Stimulated activated CD8-positive, alpha-beta memory T cell treated with anti-CD3 and anti-CD28 coated beads, Interleukin-4, amount 100 ng/mL, for 48 hours (primary cell): ENCODE results near the gene C11orf21.

Experiments used
- DNase-seq: peaks from one replicate; pipeline ENCODE4 v3.0.0-alpha.2; 2020

Gene C11orf21

GRCh38 chr11:2258501-2259465, 42.9 kb downstream of the C11orf21 start:
- DNase-seq, result no peak

- DNase-seq, result no peak
These were observed 44.6 kb downstream of the C11orf21 start for GRCh38 chr11:2256951-2257700.

- DNase-seq, result no peak
These were observed 45.3 kb downstream of the C11orf21 start for GRCh38 chr11:2256293-2256913.

GRCh38 chr11:2252018-2252417, 49.7 kb downstream of the C11orf21 start:
- no peak for DNase-seq

- DNase-seq, result no peak
These were observed 50.6 kb downstream of the C11orf21 start for GRCh38 chr11:2251138-2251537.

GRCh38 chr11:2250485-2250884, 51.2 kb downstream of the C11orf21 start:
- no peak for DNase-seq

- DNase-seq, result no peak
These were observed 51.7 kb downstream of the C11orf21 start for GRCh38 chr11:2250041-2250440.

- DNase-seq, result no peak
These were observed 52.4 kb downstream of the C11orf21 start for GRCh38 chr11:2249189-2249916.

- no peak for DNase-seq
These were observed 53.0 kb downstream of the C11orf21 start for GRCh38 chr11:2248762-2249161.

- DNase-seq, result no peak
These were observed 53.5 kb downstream of the C11orf21 start for GRCh38 chr11:2248242-2248641.

- DNase-seq, result no peak
These were observed 54.2 kb downstream of the C11orf21 start for GRCh38 chr11:2247496-2247895.
